GM23338 (cell line): ENCODE results near the gene LPP. TPM values are rescaled to one million over a fixed set of nuclear protein-coding genes. Genes with fewer than 3 reads are reported as not detected.

Experiments
- ATAC-seq: fragments of 200-7000 bp; cut with Tn5 transposase; 3 replicates; pipeline ENCODE4 v1.9.1; 2020
- DNase-seq: peaks from one replicate; pipeline ENCODE4 v3.0.0-alpha.2; 2015; ENCODE audit warnings: low spot score
- H2AFZ ChIP-seq: fragments of 200-600 bp; sonication (generic); 2 replicates; pipeline ENCODE4 v1.8.0; 2016; ENCODE audit warnings: antibody characterized with exemption, mild to moderate bottlenecking, moderate library complexity
- H3F3A ChIP-seq: fragments of 200-600 bp; sonication (generic); replicated peaks from 2 replicates; pipeline ENCODE4 v1.8.0; 2017; ENCODE audit warnings: antibody characterized with exemption, mixed run types, low read depth
- H3K27ac ChIP-seq: fragments of 200-600 bp; sonication (generic); 2 replicates; pipeline ENCODE4 v1.6.1; 2016; ENCODE audit warnings: low read depth
- H3K27me3 ChIP-seq: fragments of 200-600 bp; sonication (generic); 2 replicates; pipeline ENCODE4 v1.8.0; 2016; ENCODE audit warnings: mild to moderate bottlenecking, mixed run types, moderate library complexity; ENCODE audit not compliant: insufficient read depth
- H3K36me3 ChIP-seq: fragments of 200-600 bp; sonication (generic); 2 replicates; pipeline ENCODE4 v1.8.0; 2016; ENCODE audit warnings: mild to moderate bottlenecking; ENCODE audit not compliant: insufficient read depth
- H3K4me1 ChIP-seq: fragments of 200-600 bp; sonication (generic); 2 replicates; pipeline ENCODE4 v1.8.0; 2016; ENCODE audit warnings: mild to moderate bottlenecking, moderate library complexity; ENCODE audit not compliant: insufficient read depth
- H3K4me2 ChIP-seq: fragments of 200-600 bp; sonication (generic); 2 replicates; pipeline ENCODE4 v1.7.1; 2017; ENCODE audit warnings: mixed run types
- H3K4me3 ChIP-seq: fragments of 200-600 bp; sonication (generic); 2 replicates; pipeline ENCODE4 v1.6.1; 2016; ENCODE audit warnings: mixed run types
- H3K79me2 ChIP-seq: fragments of 200-600 bp; sonication (generic); replicated peaks from 2 replicates; pipeline ENCODE4 v1.8.0; 2017; ENCODE audit warnings: mild to moderate bottlenecking; ENCODE audit not compliant: insufficient read depth
- H3K9me2 ChIP-seq: fragments of 200-600 bp; sonication (generic); 2 replicates; pipeline ENCODE4 v1.8.0; 2017; ENCODE audit not compliant: insufficient read depth
- H4K20me1 ChIP-seq: fragments of 200-600 bp; sonication (generic); replicated peaks from 2 replicates; pipeline ENCODE4 v1.8.0; 2017; ENCODE audit warnings: mild to moderate bottlenecking; ENCODE audit not compliant: insufficient read depth
- H3K27ac Mint-ChIP-seq: 2 replicates; pipeline ENCODE4 v1.8.0; 2020; ENCODE audit warnings: inconsistent platforms, mild to moderate bottlenecking, moderate library complexity, mixed read lengths
- H3K27me3 Mint-ChIP-seq: 3 replicates; pipeline ENCODE4 v1.8.0; 2022; ENCODE audit warnings: low read depth, mild to moderate bottlenecking, moderate library complexity, mixed read lengths, inconsistent platforms; ENCODE audit not compliant: insufficient read depth, poor library complexity
- H3K36me3 Mint-ChIP-seq: 3 replicates; pipeline ENCODE4 v1.8.0; 2021; ENCODE audit warnings: low read depth, mild to moderate bottlenecking, inconsistent platforms, moderate library complexity, mixed read lengths
- H3K4me1 Mint-ChIP-seq: 3 replicates; pipeline ENCODE4 v1.8.0; 2020; ENCODE audit warnings: mild to moderate bottlenecking, inconsistent platforms, mixed read lengths
- H3K4me3 Mint-ChIP-seq: 3 replicates; pipeline ENCODE4 v1.8.0; 2021; ENCODE audit warnings: moderate library complexity, mild to moderate bottlenecking, inconsistent platforms, mixed read lengths
- H3K9me3 Mint-ChIP-seq: 3 replicates; pipeline ENCODE4 v1.8.0; 2020; ENCODE audit warnings: moderate library complexity, mild to moderate bottlenecking, inconsistent platforms, mixed read lengths
- CREB1 ChIP-seq: fragments of 250-450 bp; sonication (Bioruptor Pico); IDR thresholded peaks from 2 replicates; pipeline ENCODE4 v1.5.0; 2020; ENCODE audit warnings: low read depth, mild to moderate bottlenecking, moderate library complexity
- JUNB ChIP-seq: IDR thresholded peaks from one replicate; pipeline ENCODE4 v1.6.1; 2016; ENCODE audit warnings: antibody characterized with exemption; ENCODE audit not compliant: unreplicated experiment
- NANOG ChIP-seq: IDR thresholded peaks from 2 replicates; pipeline ENCODE4 v1.6.1; 2016; ENCODE audit warnings: antibody characterized with exemption, borderline replicate concordance
- POLR2AphosphoS5 ChIP-seq: IDR thresholded peaks from 2 replicates; pipeline ENCODE4 v1.6.1; 2016; ENCODE audit warnings: antibody characterized with exemption, low read depth
- REST ChIP-seq: IDR thresholded peaks from one replicate; pipeline ENCODE4 v1.6.1; 2018; ENCODE audit warnings: antibody characterized with exemption; ENCODE audit not compliant: unreplicated experiment
- STAT1 ChIP-seq: IDR thresholded peaks from one replicate; pipeline ENCODE4 v1.6.1; 2016; ENCODE audit warnings: antibody characterized with exemption; ENCODE audit not compliant: unreplicated experiment
- ZNF114 ChIP-seq: fragments of 250-450 bp; sonication (Bioruptor Pico); IDR thresholded peaks from 2 replicates; pipeline ENCODE4 v1.5.0; 2020; ENCODE audit warnings: mild to moderate bottlenecking, moderate library complexity
- ZNF462 ChIP-seq: fragments of 250-450 bp; sonication (Bioruptor Pico); IDR thresholded peaks from 2 replicates; pipeline ENCODE4 v1.5.0; 2020; ENCODE audit warnings: mild to moderate bottlenecking, moderate library complexity
- polyA plus RNA-seq: library from polyadenylated mRNA; unstranded; fragments of >200 nt; fragmentation: Nextera tagmentation; extraction: Ambion mirVana; gene quantifications from 2 replicates; pipeline ENCODE4 v1.2.1, GENCODE V29; 2016
- total RNA-seq: library from RNA; depleted of rRNA; stranded (reverse); fragments of >200 nt; shearing (Covaris generic); gene quantifications from 2 replicates; pipeline ENCODE4 v1.2.3, GENCODE V29; 2014
- TF ChIP-seq, protein P1 (sequence below), 2 experiments: fragments of 200-600 bp in 1 of 2; sonication (generic) in 1 of 2; conservative IDR thresholded peaks; 2 replicates each; pipeline versions ENCODE4 v1.5.1 to v1.6.1; 2016 to 2017; ENCODE audit warnings: antibody characterized with exemption in 2 of 2, low read depth in 2 of 2, mild to moderate bottlenecking in 2 of 2, moderate library complexity in 1 of 2

LPP gene
- total and polyA plus RNA-seq, 2 experiments from 2014 or later, result 23.0 to 35.2 TPM

DNA sequence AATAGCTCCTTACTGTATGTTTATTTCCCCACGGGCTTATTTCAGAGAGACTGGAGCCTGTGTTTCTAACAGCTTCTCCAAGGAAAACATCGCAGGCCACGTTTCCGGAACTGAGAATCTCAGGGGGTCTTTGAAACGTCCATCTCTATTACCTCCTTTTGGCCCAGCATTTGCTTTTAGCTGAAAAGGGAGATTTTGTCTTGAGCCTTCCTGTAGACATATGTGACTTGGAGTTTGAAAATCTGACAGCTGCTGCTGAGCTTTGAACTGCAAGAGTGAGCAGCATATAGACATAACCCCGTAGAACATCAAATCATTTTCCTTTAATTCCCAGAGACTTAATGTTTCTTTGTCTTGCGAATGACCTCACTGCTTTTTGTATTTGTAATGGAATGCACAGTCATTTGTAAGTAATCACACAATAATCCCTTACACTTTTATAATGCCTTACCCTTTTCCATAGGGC is 54.6 kb downstream of the LPP start (continued):
- TF ChIP-seq REST (no peak), STAT1 (no peak), CREB1 (CRISPR knock-in tag) (no peak)

- H3K36me3 Mint-ChIP-seq, result no peaks in the 10 kb centered on the region; the same call in 2 of the 3 replicates
- peaks cover 44% of the 10 kb centered on the region for H3K79me2 ChIP-seq
- H3K36me3 ChIP-seq, result no peaks in the 10 kb centered on the region
- H2AFZ ChIP-seq, result no peak overlapping the region
- ATAC-seq (no peak), DNase-seq (no peak)
- no peaks in the 10 kb centered on the region for H4K20me1 ChIP-seq
- no peaks in the 10 kb centered on the region for H3K27me3 ChIP-seq
- peaks cover 41% of the 10 kb centered on the region for H3K4me1 Mint-ChIP-seq
- H3K27me3 Mint-ChIP-seq, result peaks cover 5% of the 10 kb centered on the region
- peaks cover 16% of the 10 kb centered on the region for H3K4me1 ChIP-seq
- H3K9me3 Mint-ChIP-seq, result no peaks in the 10 kb centered on the region
- H3K4me3 Mint-ChIP-seq, result no peak overlapping the region
- H3K4me2 ChIP-seq, result peak overlapping the region; percentile 30; the same call in 1 of the 2 replicates
- H3K27ac ChIP-seq, result no peak overlapping the region
- 0 out of 2 replicates have a peak, but pooled peaks cover 3% of the 10 kb centered on the region for H3F3A ChIP-seq
- H3K9me2 ChIP-seq, result no peaks in the 10 kb centered on the region; the same call in 1 of the 2 replicates
- H3K4me3 ChIP-seq, result no peak overlapping the region
- H3K27ac Mint-ChIP-seq, result no peak overlapping the region
- TF ChIP-seq JUNB (no peak), REST (no peak), NANOG (no peak), POLR2AphosphoS5 (no peak), CREB1 (CRISPR knock-in tag) (no peak), STAT1 (no peak), ZNF114 (no peak), ZNF462 (CRISPR knock-in tag) (no peak)
- TF ChIP-seq, protein P1, sequence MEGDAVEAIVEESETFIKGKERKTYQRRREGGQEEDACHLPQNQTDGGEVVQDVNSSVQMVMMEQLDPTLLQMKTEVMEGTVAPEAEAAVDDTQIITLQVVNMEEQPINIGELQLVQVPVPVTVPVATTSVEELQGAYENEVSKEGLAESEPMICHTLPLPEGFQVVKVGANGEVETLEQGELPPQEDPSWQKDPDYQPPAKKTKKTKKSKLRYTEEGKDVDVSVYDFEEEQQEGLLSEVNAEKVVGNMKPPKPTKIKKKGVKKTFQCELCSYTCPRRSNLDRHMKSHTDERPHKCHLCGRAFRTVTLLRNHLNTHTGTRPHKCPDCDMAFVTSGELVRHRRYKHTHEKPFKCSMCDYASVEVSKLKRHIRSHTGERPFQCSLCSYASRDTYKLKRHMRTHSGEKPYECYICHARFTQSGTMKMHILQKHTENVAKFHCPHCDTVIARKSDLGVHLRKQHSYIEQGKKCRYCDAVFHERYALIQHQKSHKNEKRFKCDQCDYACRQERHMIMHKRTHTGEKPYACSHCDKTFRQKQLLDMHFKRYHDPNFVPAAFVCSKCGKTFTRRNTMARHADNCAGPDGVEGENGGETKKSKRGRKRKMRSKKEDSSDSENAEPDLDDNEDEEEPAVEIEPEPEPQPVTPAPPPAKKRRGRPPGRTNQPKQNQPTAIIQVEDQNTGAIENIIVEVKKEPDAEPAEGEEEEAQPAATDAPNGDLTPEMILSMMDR (conservative IDR thresholded peaks at IDR 0.05; ENCODE audit: low read depth in 2 of 2), result no peak
Measured at GRCh38 chr3:188209034-188209433, 55.1 kb downstream of the LPP start.
